GM19328 (cell line): ENCODE measurements around the gene RAET1L.
"Not testable (repeated sequence)": the region's sequence is repeated elsewhere in the genome, so short reads cannot be mapped to it uniquely, and the experiment has no call there.

ENCODE experiments used
- ATAC-seq: cut with Tn5 transposase; IDR thresholded peaks from one replicate; pipeline ENCODE4 v1.9.1; 2021; ENCODE audit warnings: mild to moderate bottlenecking, moderate library complexity; ENCODE audit not compliant: unreplicated experiment

Gene RAET1L

DNA sequence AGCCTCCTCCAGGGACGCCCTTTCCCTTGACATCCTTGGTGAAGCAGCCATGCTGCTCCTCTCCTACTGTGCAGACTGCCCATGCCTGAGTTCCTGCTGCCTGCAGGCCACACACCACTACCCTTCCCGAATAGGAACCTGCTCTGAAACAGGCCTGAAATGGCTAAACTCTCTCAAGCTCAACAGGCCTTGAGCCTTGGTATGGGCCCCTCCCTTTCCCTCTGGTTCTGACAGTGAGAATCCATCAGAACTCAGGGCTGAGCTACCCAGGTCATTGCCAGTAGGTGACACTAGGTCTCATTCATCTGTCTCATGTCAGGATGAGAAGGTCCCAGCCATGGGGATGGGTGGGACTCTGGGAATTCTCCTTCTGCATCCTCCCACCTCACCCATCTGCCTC, 25.7 kb downstream of the RAET1L start:
- no peak for ATAC-seq

DNA sequence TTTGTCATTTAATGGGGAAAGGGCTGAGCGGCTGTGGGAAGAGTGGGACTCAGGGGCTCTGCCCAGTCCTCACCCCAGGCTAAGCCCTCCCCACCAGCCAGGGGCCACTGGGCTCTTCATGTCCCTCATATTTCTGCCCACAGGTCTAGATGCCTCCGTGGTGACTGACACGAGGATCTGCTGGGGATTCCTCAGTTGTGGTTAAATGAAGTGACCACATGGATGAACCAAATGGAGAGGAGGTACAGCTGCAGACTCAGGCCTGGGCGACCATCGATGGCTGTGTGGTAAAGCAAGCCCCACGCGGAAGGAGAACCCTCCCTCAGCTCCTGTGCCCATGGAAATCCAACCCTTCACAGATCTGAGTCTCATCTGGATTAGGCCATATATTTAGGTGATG, 29.4 kb downstream of the RAET1L start:
- ATAC-seq: no peak

- no peak for ATAC-seq
Measured at GRCh38 chr6:149995235-149995750, 30.0 kb downstream of the RAET1L start.

DNA sequence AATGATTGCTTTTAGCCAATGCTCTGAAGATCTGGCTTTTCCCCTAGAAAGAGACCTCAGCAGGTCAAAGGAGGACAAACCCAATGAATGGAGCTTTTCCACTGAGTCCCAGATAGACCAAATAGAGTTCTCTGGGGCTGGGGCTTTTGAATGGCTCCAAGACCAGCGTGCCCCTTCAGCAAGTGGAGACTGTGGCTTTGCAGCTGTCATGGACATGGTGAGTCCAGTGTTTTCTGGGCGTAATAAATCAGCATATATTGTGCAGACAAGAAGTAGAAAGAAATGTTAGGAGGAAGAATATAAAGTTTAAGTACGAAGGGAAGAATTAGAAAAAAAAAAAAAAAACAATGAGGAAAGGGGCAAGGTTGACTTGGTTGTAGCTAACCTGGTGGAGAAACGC, 33.5 kb downstream of the RAET1L start:
- no peak for ATAC-seq

- not testable (repeated sequence) for ATAC-seq
Measured at GRCh38 chr6:149991472-149991795, 33.9 kb downstream of the RAET1L start.

- ATAC-seq: no peak
Measured at GRCh38 chr6:149990661-149991471, 34.5 kb downstream of the RAET1L start.

DNA sequence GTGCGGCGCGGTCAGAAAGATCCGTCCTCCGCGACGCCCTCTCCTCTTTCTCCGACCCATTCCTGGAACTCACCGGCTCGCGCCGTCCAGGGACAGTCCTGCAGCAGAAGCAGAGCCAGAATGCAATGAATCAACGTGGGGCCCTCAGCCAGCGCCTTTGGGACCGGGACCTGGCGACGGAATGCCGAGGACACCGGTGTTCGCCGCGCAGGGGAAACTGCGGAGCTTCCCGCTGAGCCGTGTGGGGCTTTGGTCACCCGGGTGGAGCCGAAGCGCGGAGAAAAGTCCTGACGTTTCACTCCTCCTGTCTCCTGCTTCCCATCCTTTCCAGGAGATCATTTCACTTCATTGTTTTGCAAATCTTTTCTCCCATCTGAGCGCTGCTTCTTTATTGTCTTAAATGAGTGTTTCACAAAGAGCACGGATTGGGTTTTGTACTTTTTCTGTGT, 35.1 kb downstream of the RAET1L start:
- no peak for ATAC-seq

DNA sequence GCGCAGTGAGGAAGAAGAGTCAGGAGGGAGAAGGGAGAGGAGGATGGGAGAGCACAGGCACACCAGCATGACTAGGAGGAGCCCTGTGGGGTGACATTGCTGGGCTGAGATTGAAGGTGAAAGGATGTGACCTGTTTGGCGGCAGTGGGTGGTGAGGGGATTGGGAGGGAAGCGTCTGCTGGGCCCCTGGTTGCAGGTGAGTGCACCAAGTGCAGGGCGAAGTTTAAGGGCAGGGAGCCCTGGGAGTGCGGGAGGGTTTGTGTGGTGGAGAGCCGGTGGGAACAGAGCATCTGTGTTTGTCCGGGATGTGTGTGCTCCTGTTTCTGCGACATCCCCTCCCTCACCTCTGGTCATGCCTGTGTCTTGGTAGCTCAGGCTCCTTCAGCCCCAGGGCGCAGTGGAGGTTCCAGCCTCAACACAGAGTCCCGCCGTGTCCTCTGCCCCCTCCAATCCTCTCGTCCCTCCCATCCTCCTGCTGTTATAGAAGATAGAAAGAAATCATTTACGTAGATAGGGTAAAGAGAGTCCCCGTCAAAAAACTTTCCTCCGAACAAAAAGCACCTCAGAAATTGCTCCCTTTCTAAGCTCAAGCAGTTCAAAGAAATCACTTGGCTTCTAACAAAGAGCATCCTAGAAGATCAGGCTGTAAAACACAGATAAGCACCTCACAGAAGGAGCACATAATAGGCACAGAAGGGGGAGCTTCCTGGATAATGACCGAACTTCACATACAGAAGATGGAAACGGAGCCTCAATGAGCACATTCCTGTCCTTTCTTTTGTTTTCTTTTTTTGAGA, 36.6 kb downstream of the RAET1L start:
- no peak for ATAC-seq

DNA sequence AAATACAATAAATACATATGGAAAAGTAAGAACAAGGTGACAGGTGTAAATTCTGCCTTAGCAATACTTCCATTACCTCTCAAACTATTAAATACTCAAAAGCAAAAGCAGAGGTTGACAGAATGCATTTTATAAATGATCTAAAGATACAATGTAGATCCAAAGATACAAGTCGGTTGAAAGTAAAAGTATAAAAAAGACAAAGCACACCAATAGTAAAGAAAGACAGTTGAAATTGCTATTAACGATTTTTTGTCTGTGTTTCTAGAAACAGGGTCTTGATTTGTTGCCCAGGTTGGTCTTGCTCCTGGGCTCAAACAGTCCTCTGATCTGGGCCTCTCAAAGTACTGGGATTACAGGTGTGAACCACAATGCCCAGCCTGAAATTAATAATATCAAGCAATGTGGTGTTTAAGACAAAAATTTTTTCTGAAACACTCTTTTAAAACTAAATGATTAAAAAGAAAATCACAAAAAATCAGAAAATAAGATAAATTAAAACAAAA, 37.7 kb downstream of the RAET1L start:
- no peak for ATAC-seq

GRCh38 chr6:149985481-149985937, 39.8 kb downstream of the RAET1L start:
- no peak for ATAC-seq

- no peak for ATAC-seq
Measured at GRCh38 chr6:149984773-149985172, 40.6 kb downstream of the RAET1L start.

DNA sequence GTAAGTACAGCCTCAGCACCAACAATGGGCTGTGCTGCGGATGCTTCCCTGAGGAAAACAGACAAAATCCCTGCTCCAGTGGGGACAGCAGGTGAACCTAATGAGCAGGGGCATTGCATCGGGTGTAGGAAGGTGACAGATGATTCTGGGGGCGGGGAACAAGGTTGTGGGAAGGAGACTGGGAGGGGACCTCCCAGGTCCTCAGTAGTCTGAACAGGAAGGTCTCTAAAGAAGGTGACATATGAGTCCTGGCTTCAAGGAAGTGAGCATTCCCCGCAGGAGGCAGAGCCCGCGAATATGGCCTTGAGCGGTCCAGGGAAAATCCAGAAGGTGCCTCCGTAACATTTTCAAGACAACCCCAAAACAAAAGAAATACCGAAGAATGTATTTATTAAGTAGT, 42.2 kb downstream of the RAET1L start:
- ATAC-seq: no peak

DNA sequence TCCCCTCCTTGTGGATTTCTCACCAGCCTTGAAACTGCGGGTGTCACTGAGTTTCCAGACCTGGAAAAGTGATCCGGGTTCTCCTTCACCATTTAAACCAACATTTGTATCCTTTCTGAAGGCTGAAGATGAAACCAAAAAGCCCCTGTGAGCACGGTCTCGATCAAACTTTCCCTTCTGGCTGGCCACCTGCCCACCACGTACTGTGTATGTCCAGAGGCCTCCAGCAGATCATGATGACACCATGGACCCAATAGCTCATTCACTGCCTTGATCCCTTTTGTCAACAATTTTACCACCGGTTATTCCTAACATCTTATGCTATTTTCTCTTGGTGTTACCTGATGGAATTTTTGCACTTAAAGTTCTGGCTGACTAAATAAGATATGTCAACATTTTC, 46.0 kb downstream of the RAET1L start:
- no peak for ATAC-seq

DNA sequence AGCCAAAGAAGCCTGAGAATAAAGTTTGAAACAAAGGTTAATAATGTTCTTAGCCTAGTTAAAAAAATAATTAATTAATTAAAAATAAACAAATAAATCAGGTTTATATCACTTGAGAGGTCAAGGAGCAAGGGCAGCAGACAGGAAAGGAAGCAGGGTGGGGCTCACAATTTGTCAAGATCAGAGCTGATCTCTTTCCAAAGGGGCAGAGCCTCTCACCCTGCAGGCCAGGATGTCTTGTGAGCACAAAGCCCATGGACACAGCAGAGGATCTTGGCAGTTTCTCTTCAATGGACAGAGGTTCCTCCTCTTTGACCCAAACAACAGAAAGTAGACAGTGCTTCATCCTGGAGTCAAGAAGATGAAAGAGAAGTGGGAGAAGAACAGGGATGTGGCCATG, 46.7 kb downstream of the RAET1L start:
- ATAC-seq: no peak

GRCh38 chr6:149977221-149977620, 48.1 kb downstream of the RAET1L start:
- ATAC-seq: no peak

- no peak for ATAC-seq
Measured at GRCh38 chr6:149975400-149975799, 49.9 kb downstream of the RAET1L start.

DNA sequence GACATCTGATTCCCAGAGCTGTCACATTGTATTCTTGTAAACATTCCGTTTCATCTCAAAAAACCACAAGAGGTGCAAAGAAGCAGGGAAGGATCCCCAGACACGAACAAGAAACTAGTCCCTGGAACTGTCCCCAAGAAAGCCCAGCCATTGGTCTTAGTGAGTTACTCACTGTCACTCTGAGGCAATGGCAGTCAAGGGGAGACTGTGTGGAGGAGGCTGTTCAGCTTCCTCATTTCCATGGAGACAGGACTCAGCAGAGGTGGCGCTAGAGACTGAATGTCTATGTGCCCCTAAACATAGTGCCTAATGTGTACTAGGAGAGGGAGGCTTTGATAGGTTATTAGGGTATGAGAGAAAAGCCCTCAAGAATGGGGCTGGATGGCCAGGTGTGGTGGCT, 50.5 kb downstream of the RAET1L start:
- no peak for ATAC-seq

- not testable (repeated sequence) for ATAC-seq
Measured at GRCh38 chr6:149974394-149974793, 50.9 kb downstream of the RAET1L start.

DNA sequence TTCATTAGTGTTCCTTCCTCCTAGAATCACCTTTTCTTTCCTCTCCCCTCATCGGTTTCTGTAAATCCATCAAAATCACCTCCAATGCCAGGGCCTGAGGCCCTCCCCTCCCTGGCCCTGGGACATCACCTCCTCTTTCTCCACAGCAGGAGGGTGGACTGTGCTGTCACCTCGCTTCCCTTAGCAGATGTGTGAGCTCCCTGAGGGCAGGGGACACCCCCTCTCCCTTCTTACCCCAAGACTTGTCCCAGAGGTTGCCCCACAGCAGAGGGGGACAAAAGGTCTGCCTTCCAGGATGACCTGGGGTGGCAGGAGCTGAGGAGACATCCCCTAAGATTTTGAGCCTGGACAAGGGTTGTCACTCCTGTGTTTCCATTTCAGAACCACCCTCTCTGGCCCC, 55.7 kb downstream of the RAET1L start:
- ATAC-seq: no peak

DNA sequence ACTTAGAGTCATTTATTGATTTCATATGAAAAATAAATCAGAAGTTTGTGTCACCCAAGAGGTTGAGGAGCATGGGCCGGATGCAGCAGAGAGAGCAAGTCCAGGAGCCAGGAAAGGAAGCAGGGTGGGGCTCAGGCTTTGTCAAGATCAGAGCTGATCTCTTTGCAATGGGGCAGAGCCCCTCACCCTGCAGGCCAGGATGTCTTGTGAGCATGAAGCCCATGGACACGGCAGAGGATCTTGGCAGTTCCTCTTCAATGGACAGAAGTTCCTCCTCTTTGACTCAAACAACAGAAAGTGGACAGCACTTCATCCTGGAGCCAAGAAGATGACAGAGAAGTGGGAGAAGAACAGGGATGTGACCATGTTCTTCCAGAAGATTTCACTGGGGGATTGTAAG, 56.4 kb downstream of the RAET1L start:
- not testable (repeated sequence) for ATAC-seq
